Hepatocyte (in vitro differentiated cells): Measurements from ENCODE around the gene MSI2. TPM values are rescaled to one million over a fixed set of nuclear protein-coding genes. Genes with fewer than 3 reads are reported as not detected.

Source experiments
- DNase-seq: peaks from one replicate; pipeline ENCODE4 v3.0.0-alpha.2; 2016; ENCODE audit warnings: low spot score
- H2AFZ ChIP-seq: fragments of 200-600 bp; sonication (generic); 2 replicates; pipeline ENCODE4 v1.6.0; 2016; ENCODE audit warnings: antibody characterized with exemption, mild to moderate bottlenecking
- H3K27ac ChIP-seq: fragments of 200-600 bp; sonication (generic); 2 replicates; pipeline ENCODE4 v1.5.1; 2016; ENCODE audit warnings: mild to moderate bottlenecking
- H3K27me3 ChIP-seq: fragments of 200-600 bp; sonication (generic); 2 replicates; pipeline ENCODE4 v1.6.1; 2016
- H3K36me3 ChIP-seq: fragments of 200-600 bp; sonication (generic); replicated peaks from 2 replicates; pipeline ENCODE4 v1.5.1; 2016; ENCODE audit warnings: low read depth; ENCODE audit not compliant: insufficient read depth
- H3K4me1 ChIP-seq: fragments of 200-600 bp; sonication (generic); 2 replicates; pipeline ENCODE4 v1.5.1; 2016; ENCODE audit warnings: mild to moderate bottlenecking, moderate library complexity; ENCODE audit not compliant: insufficient read depth
- H3K4me2 ChIP-seq: fragments of 200-600 bp; sonication (generic); 2 replicates; pipeline ENCODE4 v1.6.0; 2016
- H3K4me3 ChIP-seq: fragments of 200-600 bp; sonication (generic); 2 replicates; pipeline ENCODE4 v1.5.1; 2016; ENCODE audit warnings: mild to moderate bottlenecking
- H3K79me2 ChIP-seq: fragments of 200-600 bp; sonication (generic); 2 replicates; pipeline ENCODE4 v1.6.0; 2017; ENCODE audit warnings: mild to moderate bottlenecking
- H3K9me2 ChIP-seq: fragments of 200-600 bp; sonication (generic); replicated peaks from 2 replicates; pipeline ENCODE4 v1.6.0; 2017; ENCODE audit warnings: mild to moderate bottlenecking; ENCODE audit not compliant: insufficient read depth
- H3K9me3 ChIP-seq: fragments of 200-600 bp; sonication (generic); 2 replicates; pipeline ENCODE4 v1.5.1; 2016; ENCODE audit warnings: low read depth, mild to moderate bottlenecking
- H4K20me1 ChIP-seq: fragments of 200-600 bp; sonication (generic); 2 replicates; pipeline ENCODE4 v1.6.0; 2016; ENCODE audit warnings: mild to moderate bottlenecking; ENCODE audit not compliant: insufficient read depth, poor library complexity, severe bottlenecking
- CTCF ChIP-seq: fragments of 200-600 bp; sonication (generic); IDR thresholded peaks from 2 replicates; pipeline ENCODE4 v1.5.1; 2016; ENCODE audit warnings: antibody characterized with exemption, mild to moderate bottlenecking; ENCODE audit not compliant: poor library complexity
- EZH2 ChIP-seq: fragments of 200-600 bp; sonication (generic); IDR thresholded peaks from 2 replicates; pipeline ENCODE4 v1.6.1; 2016; ENCODE audit warnings: antibody characterized with exemption, mild to moderate bottlenecking, borderline replicate concordance
- EZH2phosphoT487 ChIP-seq: fragments of 200-600 bp; sonication (generic); IDR thresholded peaks from one replicate; pipeline ENCODE4 v1.6.1; 2018; ENCODE audit warnings: antibody characterized with exemption, mild to moderate bottlenecking, low read depth, moderate library complexity; ENCODE audit not compliant: unreplicated experiment, severe bottlenecking
- WGBS: methylation state at CpG from one replicate; pipeline ENCODE4 v1.1.6; 2016; ENCODE audit warnings: low lambda C conversion rate; ENCODE audit errors: missing lambda C conversion rate; 5-methylcytosine and 5-hydroxymethylcytosine counted together
- polyA plus RNA-seq: library from polyadenylated mRNA; unstranded; fragments of >200 nt; fragmentation: Nextera tagmentation; extraction: Ambion mirVana; gene quantifications from 2 replicates; pipeline ENCODE4 v1.2.1, GENCODE V29; 2016
- total RNA-seq: library from RNA; depleted of rRNA; stranded (reverse); fragments of >200 nt; gene quantifications from 2 replicates; pipeline ENCODE4 v1.2.3, GENCODE V29; 2014

Gene MSI2
- total and polyA plus RNA-seq, 2 experiments from 2014 or later: 16.1 to 60.6 TPM

- H3K4me1 ChIP-seq: peaks cover 6% of the 10 kb centered on the region
- H3K4me2 ChIP-seq: no peak overlapping the region
- H3K9me3 ChIP-seq: no peaks in the 10 kb centered on the region
- no peak for TF ChIP-seq EZH2phosphoT487
- no peak for TF ChIP-seq EZH2
- TF ChIP-seq CTCF: no peak
- no peak overlapping the region for H3K27ac ChIP-seq
- 96% methylated on average over 14 of the region's 14 CpGs for WGBS
- no peak overlapping the region for H3K4me3 ChIP-seq
- H3K9me2 ChIP-seq: no peaks in the 10 kb centered on the region
- H3K27me3 ChIP-seq: no peaks in the 10 kb centered on the region
- no peak overlapping the region for H2AFZ ChIP-seq
- DNase-seq: no peak
- H4K20me1 ChIP-seq: no peaks in the 10 kb centered on the region
- H3K36me3 ChIP-seq: no peaks in the 10 kb centered on the region
- H3K79me2 ChIP-seq: no peaks in the 10 kb centered on the region
Observed at GRCh38 chr17:57593739-57594462, 337.6 kb downstream of the MSI2 start.

- Histone ChIP-seq H3K4me2 (no peak overlapping the region), H3K4me3 (no peak overlapping the region), H3K27me3 (no peaks in the 10 kb centered on the region), H3K9me3 (no peaks in the 10 kb centered on the region), H4K20me1 (no peaks in the 10 kb centered on the region), H3K4me1 (peaks cover 6% of the 10 kb centered on the region), H3K79me2 (no peaks in the 10 kb centered on the region), H3K9me2 (no peaks in the 10 kb centered on the region), H2AFZ (no peak overlapping the region), H3K27ac (no peak overlapping the region), H3K36me3 (no peaks in the 10 kb centered on the region)
- no peak for DNase-seq
- TF ChIP-seq EZH2phosphoT487 (no peak), CTCF (no peak), EZH2 (no peak)
- 96% methylated on average over 5 of the region's 5 CpGs for WGBS
Observed at GRCh38 chr17:57594767-57595166, 338.4 kb downstream of the MSI2 start.

GRCh38 chr17:57595426-57595825 is 339.1 kb downstream of the MSI2 start:
- no peaks in the 10 kb centered on the region for H3K36me3 ChIP-seq
- no peak for TF ChIP-seq EZH2
- TF ChIP-seq EZH2phosphoT487: no peak
- TF ChIP-seq CTCF: no peak
- no peaks in the 10 kb centered on the region for H3K79me2 ChIP-seq
- H3K4me1 ChIP-seq: peaks cover 6% of the 10 kb centered on the region
- no peak overlapping the region for H3K4me2 ChIP-seq
- H4K20me1 ChIP-seq: no peaks in the 10 kb centered on the region
- DNase-seq: no peak
- no peaks in the 10 kb centered on the region for H3K9me2 ChIP-seq
- H3K27me3 ChIP-seq: no peaks in the 10 kb centered on the region
- H3K9me3 ChIP-seq: no peaks in the 10 kb centered on the region
- no peak overlapping the region for H3K27ac ChIP-seq
- no peak overlapping the region for H2AFZ ChIP-seq
- H3K4me3 ChIP-seq: no peak overlapping the region
- WGBS: 95% methylated on average over 4 of the region's 4 CpGs
